ENCODE results near the gene CTAGE4. TPM values are rescaled to one million over a fixed set of nuclear protein-coding genes. Genes with fewer than 3 reads are reported as not detected.
"Not testable (repeated sequence)": the region's sequence is repeated elsewhere in the genome, so short reads cannot be mapped to it uniquely, and the experiment has no call there.

The CTAGE4 gene
- total RNA-seq, 4 donors from 2014 or later: 0.27 to 1.7 (median 1.1) TPM; not detected in 1

DNA sequence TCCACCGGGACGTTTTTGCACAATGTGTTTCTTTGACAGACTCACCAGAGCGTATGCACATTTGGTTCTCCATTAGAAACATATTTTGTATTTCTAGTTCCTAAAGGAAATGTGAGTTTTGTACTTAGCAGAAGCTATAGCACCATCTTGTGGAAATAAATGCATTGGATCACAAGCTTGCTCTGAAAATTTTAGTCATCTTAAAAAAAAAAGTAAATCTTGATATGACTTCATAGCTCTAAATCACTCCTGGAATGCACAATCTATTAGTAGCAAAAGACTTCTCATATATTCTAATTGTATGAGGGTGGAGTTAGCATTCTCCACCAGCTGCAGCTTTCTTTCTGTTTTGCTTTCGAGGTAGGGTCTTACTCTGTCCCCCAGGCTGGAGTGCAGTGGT, 35.9 kb downstream of the CTAGE4 start:
- WGBS, 2 donors (ENCODE audit: low coverage in 1 of 2): no CpG with 5 or more reads among the region's 4 CpGs
- not testable (repeated sequence) for H3K27me3 ChIP-seq, ATAC-seq, H3K9me3 ChIP-seq, H3K36me3 ChIP-seq, H3K27ac ChIP-seq, H3K4me1 ChIP-seq, H3K4me3 ChIP-seq

DNA sequence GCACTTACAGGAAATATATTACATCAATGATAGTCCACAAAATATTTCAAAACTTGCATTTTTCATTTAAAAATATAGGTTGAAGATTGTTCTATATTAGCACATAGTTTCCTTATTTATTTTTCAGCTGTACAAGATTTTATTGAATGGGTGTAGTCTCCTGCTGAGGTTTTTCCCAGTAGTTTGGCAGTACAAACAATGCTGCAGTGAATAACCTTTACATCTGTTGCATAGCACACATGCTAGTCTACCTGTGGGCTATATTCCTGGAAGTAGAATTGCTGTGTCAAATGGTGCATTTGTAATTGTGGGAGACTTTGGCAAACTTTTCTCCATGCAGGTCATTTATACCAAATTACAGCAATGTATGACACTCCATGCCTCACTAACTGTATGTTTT, 37.3 kb downstream of the CTAGE4 start:
- H3K4me3 ChIP-seq, H3K27ac ChIP-seq, H3K9me3 ChIP-seq, H3K27me3 ChIP-seq, H3K4me1 ChIP-seq, H3K36me3 ChIP-seq, ATAC-seq: not testable (repeated sequence)

DNA sequence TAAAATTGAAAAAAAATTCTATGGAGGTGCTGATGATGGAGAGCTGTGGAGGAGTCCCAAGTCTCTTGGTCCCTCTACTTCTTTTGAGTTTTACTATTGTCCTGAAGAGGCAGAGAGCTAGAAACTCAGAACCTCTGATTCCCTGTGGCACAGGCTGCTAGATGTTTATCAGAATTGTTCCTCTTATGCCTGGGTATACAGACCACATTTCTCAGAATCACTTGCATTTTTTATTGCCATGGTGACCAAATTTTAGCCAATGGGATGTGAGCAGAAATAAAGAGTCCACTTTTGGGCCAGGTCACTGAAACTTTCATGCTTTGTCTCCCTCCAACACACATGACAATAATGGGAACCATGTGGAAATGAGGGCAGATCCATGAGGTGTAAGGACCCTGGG, 40.4 kb downstream of the CTAGE4 start:
- ATAC-seq, H3K4me1 ChIP-seq: not testable (repeated sequence)

DNA sequence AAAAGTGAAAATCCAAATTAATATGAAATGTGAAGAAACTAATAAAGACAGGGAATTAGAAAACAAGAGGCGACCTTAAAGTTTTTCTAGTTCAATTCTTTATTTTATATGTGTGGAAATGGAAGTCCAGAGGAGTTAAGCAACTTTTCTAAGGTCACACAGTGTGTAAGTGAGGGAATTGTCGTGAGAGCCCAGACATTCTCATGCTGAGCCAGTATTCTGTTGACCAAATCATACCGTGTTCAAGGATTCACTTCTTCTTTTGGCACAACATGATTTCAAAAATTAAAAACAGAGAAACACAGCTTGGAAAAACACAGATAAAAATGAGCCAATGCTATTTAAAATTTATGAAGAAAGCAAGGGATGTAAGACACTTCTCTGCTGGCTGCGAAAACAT, 43.6 kb downstream of the CTAGE4 start:
- not testable (repeated sequence) for H3K4me1 ChIP-seq, ATAC-seq, H3K27ac ChIP-seq, H3K36me3 ChIP-seq, H3K9me3 ChIP-seq, H3K4me3 ChIP-seq, H3K27me3 ChIP-seq
- 66 to 73% methylated on average over 2 to 3 of the region's 4 CpGs for WGBS, 2 donors (ENCODE audit: low coverage in 1 of 2)

More for the DNA sequence above, 40.4 kb downstream of the CTAGE4 start:
- H3K27me3 ChIP-seq, H3K27ac ChIP-seq, H3K4me3 ChIP-seq, H3K36me3 ChIP-seq, H3K9me3 ChIP-seq: not testable (repeated sequence)

DNA sequence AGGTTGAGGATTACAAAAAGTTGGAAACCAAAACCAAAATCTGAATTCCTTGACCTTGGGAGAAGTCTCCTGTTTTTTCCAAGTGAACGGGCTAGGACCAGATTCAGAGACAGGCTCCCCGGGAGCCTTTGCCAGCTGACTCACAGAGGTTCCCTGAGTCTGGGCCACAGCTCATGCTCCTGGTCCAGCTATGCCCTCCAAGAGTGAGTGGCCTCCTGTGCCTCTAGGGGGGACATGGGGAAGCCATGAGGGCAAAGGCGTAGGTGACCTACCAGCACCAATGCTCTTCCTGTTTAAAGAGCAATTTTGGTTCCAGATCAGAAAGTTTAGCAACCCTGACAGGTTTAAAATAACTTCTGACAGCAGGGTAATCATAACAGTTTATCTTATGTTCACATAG, 45.5 kb downstream of the CTAGE4 start:
- H3K27ac ChIP-seq, ATAC-seq, H3K4me1 ChIP-seq, H3K9me3 ChIP-seq, H3K27me3 ChIP-seq, H3K36me3 ChIP-seq, H3K4me3 ChIP-seq: not testable (repeated sequence)
- 40% methylated on average over 1 of the region's 3 CpGs; no CpG with 5 or more reads in 1 of the 2 donors for WGBS, 2 donors (ENCODE audit: low coverage in 1 of 2)

DNA sequence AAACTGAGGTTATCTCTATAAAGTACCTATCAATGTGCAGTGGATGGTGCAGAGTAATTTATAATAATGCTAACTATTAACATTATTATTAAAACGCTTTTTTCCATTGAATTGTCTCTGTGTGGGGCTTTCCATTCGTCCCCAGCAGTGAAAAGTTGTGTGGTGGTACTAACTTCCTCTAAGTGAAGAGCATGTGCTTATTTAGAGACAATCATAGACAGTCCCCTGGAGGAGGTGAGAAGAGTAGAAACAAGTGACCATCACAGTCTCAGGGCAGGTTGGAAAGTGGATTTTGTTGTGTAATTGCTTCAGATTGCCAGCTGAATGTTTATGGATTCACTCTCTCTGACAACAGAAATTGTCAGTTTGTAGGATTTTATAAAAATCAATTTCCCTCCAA, 47.8 kb downstream of the CTAGE4 start:
- not testable (repeated sequence) for H3K9me3 ChIP-seq, H3K27me3 ChIP-seq, ATAC-seq, H3K36me3 ChIP-seq, H3K4me1 ChIP-seq, H3K4me3 ChIP-seq, H3K27ac ChIP-seq
- no CpG with 5 or more reads among the region's 2 CpGs for WGBS, 2 donors (ENCODE audit: low coverage in 1 of 2)

DNA sequence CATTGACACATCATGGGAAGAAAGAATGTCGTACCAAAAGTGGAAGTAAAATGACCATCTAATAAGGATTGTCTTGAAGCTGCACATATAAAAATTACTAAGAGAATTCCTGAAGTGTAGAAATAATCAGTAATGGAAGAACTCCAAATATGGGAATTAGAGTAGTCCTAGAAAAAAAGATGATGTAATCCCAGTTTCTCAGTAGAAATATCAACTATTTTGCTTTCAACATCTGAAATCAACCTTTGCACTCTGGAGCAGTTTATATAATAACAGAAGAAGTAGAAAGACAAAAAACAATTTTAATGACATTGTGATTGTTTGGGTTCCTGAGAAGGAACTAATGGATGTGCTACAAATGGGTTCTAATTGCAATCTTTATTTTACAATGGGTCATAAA, 49.8 kb downstream of the CTAGE4 start:
- H3K4me1 ChIP-seq, H3K27ac ChIP-seq, H3K9me3 ChIP-seq, H3K4me3 ChIP-seq, H3K36me3 ChIP-seq, H3K27me3 ChIP-seq, ATAC-seq: not testable (repeated sequence)
- 63 to 100% methylated on average over 1 of the region's 1 CpG for WGBS, 2 donors (ENCODE audit: low coverage in 1 of 2)

Other genes starting within 250 kb of the CTAGE4 start
- not detected for gene OR2F2, start 248.2 kb upstream of the CTAGE4 start, total RNA-seq
- gene OR2F1, start 228.6 kb upstream of the CTAGE4 start, total RNA-seq: not detected
- gene OR6B1, start 183.1 kb upstream of the CTAGE4 start, total RNA-seq: not detected
- not detected for gene OR2A5, start 134.5 kb upstream of the CTAGE4 start, total RNA-seq
- gene OR2A25, start 113.7 kb upstream of the CTAGE4 start, total RNA-seq: not detected
- not detected for gene OR2A12, start 97.2 kb upstream of the CTAGE4 start, total RNA-seq
- gene OR2A2, start 73.9 kb upstream of the CTAGE4 start, total RNA-seq: not detected
- not detected for gene OR2A14, start 60.3 kb upstream of the CTAGE4 start, total RNA-seq
- gene ARHGEF35, start 12.4 kb downstream of the CTAGE4 start, total RNA-seq: 1 to 10 TPM in 3 of 4 donors, under 1 TPM in 1; 0.54 to 4.5 (median 2.3) TPM
- gene OR2A42, start 56.1 kb downstream of the CTAGE4 start, total RNA-seq: under 1 TPM in 2 of 4 donors, not detected in 2; 0.16 to 0.39 TPM
- gene OR2A7, start 81.3 kb downstream of the CTAGE4 start, total RNA-seq: 1 to 10 TPM in 3 of 4 donors, under 1 TPM in 1; 0.47 to 1.9 (median 1.3) TPM
- 1 to 10 TPM in 1 of 4 donors, under 1 TPM in 1, not detected in 2; 0.94 to 2.2 TPM for gene CTAGE8, start 85.8 kb downstream of the CTAGE4 start, total RNA-seq
- under 1 TPM in 2 of 4 donors, not detected in 2; 0.13 to 0.42 TPM for gene OR2A1, start 129.0 kb downstream of the CTAGE4 start, total RNA-seq
- gene ARHGEF5, start 171.9 kb downstream of the CTAGE4 start, total RNA-seq: 10 to 100 TPM in 1 of 4 donors, 1 to 10 TPM in 3; 2.6 to 13.3 (median 5.2) TPM
- not detected for gene NOBOX, start 220.2 kb downstream of the CTAGE4 start, total RNA-seq